HEK293 (cell line): ENCODE measurements around the gene PTHLH.
A peak's percentile ranks its signal among the peaks of the same experiment; 100 is the strongest.

Experiments
- CTCF ChIA-PET: fragments of 350-600 bp; formaldehyde crosslinking; extraction: SDS; loops from one replicate; lab custom pipeline; 2021; ENCODE audit warnings: antibody characterized with exemption; lab: Yijun Ruan, JAX
- POLR2A ChIA-PET: fragments of 300-600 bp; formaldehyde crosslinking; extraction: SDS; loops from one replicate; lab custom pipeline; 2020; ENCODE audit warnings: antibody characterized with exemption, inconsistent platforms; lab: Yijun Ruan, JAX
- H3K27ac ChIP-seq: fragments of 200-500 bp; sonication (Bioruptor generic); 2 replicates; pipeline ENCODE4 v1.5.1; 2014; ENCODE audit warnings: low read depth, low read length, control low read depth, inconsistent platforms; ENCODE audit errors: extremely low read depth
- H3K36me3 ChIP-seq, 2 experiments: fragments of 200-500 bp in 1 of 2; sonication (Bioruptor generic) in 1 of 2; 1 replicate in 1 of 2; 2 replicates in 1 of 2; pipeline ENCODE4 v1.5.1; 2014 to 2017; ENCODE audit warnings: inconsistent platforms in 2 of 2, low read length in 2 of 2; ENCODE audit not compliant: control insufficient read depth in 2 of 2, insufficient read depth in 1 of 2
- H3K4me1 ChIP-seq: fragments of 200-500 bp; sonication (Bioruptor generic); 2 replicates; pipeline ENCODE4 v1.5.1; 2014; ENCODE audit warnings: mild to moderate bottlenecking, low read length, inconsistent platforms; ENCODE audit not compliant: control insufficient read depth, insufficient read depth
- H3K4me3 ChIP-seq: 2 replicates; pipeline ENCODE4 v1.5.1; 2011; ENCODE audit warnings: low read depth, mild to moderate bottlenecking, control low read depth, low read length, moderate library complexity
- H3K9me3 ChIP-seq: fragments of 200-500 bp; sonication (Bioruptor generic); 2 replicates; pipeline ENCODE4 v1.5.1; 2014; ENCODE audit warnings: low read depth, low read length, inconsistent platforms; ENCODE audit not compliant: control insufficient read depth, insufficient read depth
- GFI1B ChIP-seq: fragments of 450-650 bp; formaldehyde crosslinking; IDR thresholded peaks from 2 replicates; pipeline ENCODE4 v1.5.1; 2016; ENCODE audit warnings: missing biosample characterization, missing genetic modification characterization
- HOXA7 ChIP-seq: sonication (generic); formaldehyde crosslinking; IDR thresholded peaks from 2 replicates; pipeline ENCODE4 v1.8.1; 2022; ENCODE audit warnings: missing genetic modification reagents, borderline replicate concordance
- KLF7 ChIP-seq: fragments of 450-650 bp; formaldehyde crosslinking; IDR thresholded peaks from 2 replicates; pipeline ENCODE4 v1.5.1; 2016; ENCODE audit warnings: missing biosample characterization, missing genetic modification characterization, borderline replicate concordance
- PBX3 ChIP-seq: sonication (generic); formaldehyde crosslinking; IDR thresholded peaks from 2 replicates; pipeline ENCODE4 v1.8.1; 2022; ENCODE audit warnings: mild to moderate bottlenecking, moderate library complexity, missing genetic modification reagents
- PRDM1 ChIP-seq: fragments of 450-650 bp; formaldehyde crosslinking; IDR thresholded peaks from 2 replicates; pipeline ENCODE4; 2016; ENCODE audit warnings: missing biosample characterization, missing genetic modification characterization
- TSHZ1 ChIP-seq: fragments of 450-650 bp; formaldehyde crosslinking; IDR thresholded peaks from 2 replicates; pipeline ENCODE4 v1.5.1; 2016; ENCODE audit warnings: missing biosample characterization, missing genetic modification characterization, borderline replicate concordance
- ZBTB48 ChIP-seq: fragments of 450-650 bp; formaldehyde crosslinking; IDR thresholded peaks from 2 replicates; pipeline ENCODE4 v1.5.1; 2016; ENCODE audit warnings: missing biosample characterization, missing genetic modification characterization
- ZBTB6 ChIP-seq: fragments of 450-650 bp; formaldehyde crosslinking; IDR thresholded peaks from 2 replicates; pipeline ENCODE4 v1.5.1; 2017; ENCODE audit warnings: missing biosample characterization, missing genetic modification characterization
- ZNF10 ChIP-seq: fragments of 450-650 bp; formaldehyde crosslinking; IDR thresholded peaks from 2 replicates; pipeline ENCODE4 v1.5.1; 2017; ENCODE audit warnings: missing biosample characterization, missing genetic modification characterization
- ZNF221 ChIP-seq: fragments of 450-650 bp; formaldehyde crosslinking; IDR thresholded peaks from 2 replicates; pipeline ENCODE4 v1.5.1; 2017; ENCODE audit warnings: missing biosample characterization, missing genetic modification characterization, borderline replicate concordance
- ZNF274 ChIP-seq, 2 experiments: fragments of 200-500 bp in 1 of 2; fragments of 450-650 bp in 1 of 2; sonication (Bioruptor generic) in 1 of 2; formaldehyde crosslinking in 1 of 2; IDR thresholded peaks; 2 replicates each; pipeline versions ENCODE4 v1.5.1 to v1.6.1; 2014 to 2016; ENCODE audit warnings: borderline replicate concordance in 1 of 2, inconsistent platforms in 1 of 2, low read length in 1 of 2, missing biosample characterization in 1 of 2, missing genetic modification characterization in 1 of 2
- ZNF341 ChIP-seq: fragments of 450-650 bp; formaldehyde crosslinking; IDR thresholded peaks from 2 replicates; pipeline ENCODE4; 2016; ENCODE audit warnings: low read depth, missing biosample characterization, missing genetic modification characterization
- ZNF398 ChIP-seq: fragments of 450-650 bp; formaldehyde crosslinking; IDR thresholded peaks from 2 replicates; pipeline ENCODE4 v1.5.1; 2017; ENCODE audit warnings: missing biosample characterization, missing genetic modification characterization
- ZNF600 ChIP-seq: fragments of 450-650 bp; formaldehyde crosslinking; IDR thresholded peaks from 2 replicates; pipeline ENCODE4 v1.5.1; 2016; ENCODE audit warnings: missing biosample characterization, missing genetic modification characterization
- ZNF776 ChIP-seq: fragments of 450-650 bp; formaldehyde crosslinking; IDR thresholded peaks from 2 replicates; pipeline ENCODE4 v1.5.0; 2017; ENCODE audit warnings: missing biosample characterization, missing genetic modification characterization, borderline replicate concordance

The PTHLH gene

GRCh38 chr12:27919671-27920235, 52.8 kb downstream of the PTHLH start:
- no peaks in the 10 kb centered on the region for H3K36me3 ChIP-seq

GRCh38 chr12:27915536-27915935, 57.0 kb downstream of the PTHLH start:
- TF ChIP-seq KLF7 (no peak), PRDM1 (peak; percentile 96), ZNF274 (IDR thresholded peaks at IDR 0.05; ENCODE audit: low read length) (no peak), ZNF274 (tag by site-specific recombination; IDR thresholded peaks at IDR 0.05; ENCODE audit: borderline replicate concordance) (no peak)
- TF ChIP-seq, all 188 proteins: peak for 1
- H3K4me1 ChIP-seq = no peaks in the 10 kb centered on the region
- no peaks in the 10 kb centered on the region for H3K36me3 ChIP-seq
- no peaks in the 10 kb centered on the region for H3K9me3 ChIP-seq
- POLR2A ChIA-PET = no interaction called here
- H3K27ac ChIP-seq = no peak overlapping the region
- CTCF ChIA-PET = no interaction called here
- H3K4me3 ChIP-seq = no peak overlapping the region

More at GRCh38 chr12:27919671-27920235, 52.8 kb downstream of the PTHLH start:
- Histone ChIP-seq H3K4me1 (no peaks in the 10 kb centered on the region), H3K27ac (no peak overlapping the region), H3K4me3 (no peak overlapping the region), H3K9me3 (no peaks in the 10 kb centered on the region)
- TF ChIP-seq ZNF10 (no peak), ZBTB6 (tag by site-specific recombination) (no peak), ZNF398 (no peak), HOXA7 (CRISPR knock-in tag) (no peak)
- ChIA-PET CTCF (no interaction called here), POLR2A (no interaction called here)

GRCh38 chr12:27915021-27915420, 57.5 kb downstream of the PTHLH start:
- Histone ChIP-seq H3K9me3 (no peaks in the 10 kb centered on the region), H3K36me3 (no peaks in the 10 kb centered on the region), H3K27ac (no peak overlapping the region), H3K4me3 (no peak overlapping the region), H3K4me1 (no peaks in the 10 kb centered on the region)
- no peak for TF ChIP-seq ZNF776 (tag by site-specific recombination)
- no peak for TF ChIP-seq GFI1B
- no peak for TF ChIP-seq TSHZ1 (tag by site-specific recombination)
- TF ChIP-seq ZNF221 (tag by site-specific recombination) = no peak
- TF ChIP-seq PBX3 = no peak
- TF ChIP-seq ZBTB48 (tag by site-specific recombination) = no peak
- no peak for TF ChIP-seq ZNF600
- TF ChIP-seq ZNF341 (tag by site-specific recombination) = no peak
- POLR2A ChIA-PET = no interaction called here
- CTCF ChIA-PET = no interaction called here
